Breast epithelium (tissue), 4 donors: ENCODE data around the gene GPR31. TPM values are rescaled to one million over a fixed set of nuclear protein-coding genes. Genes with fewer than 3 reads are reported as not detected.
"Not testable (repeated sequence)": the region's sequence is repeated elsewhere in the genome, so short reads cannot be mapped to it uniquely, and the experiment has no call there.

Experiments used
- DNase-seq, 2 donors: peaks; one replicate each; pipeline ENCODE4 v3.0.0-alpha.2; 2019; ENCODE audit warnings: low spot score in 2 of 2
- H3K27ac ChIP-seq, 2 donors: fragments of 200-600 bp; sonication (generic) in 1 of 2; one replicate each; pipeline ENCODE4 v1.5.1; 2016 to 2019; ENCODE audit warnings: mild to moderate bottlenecking in 1 of 2
- H3K27me3 ChIP-seq, 2 donors: fragments of 200-600 bp; sonication (generic) in 1 of 2; one replicate each; pipeline versions ENCODE4 v1.5.1 to v1.6.0; 2017 to 2019; ENCODE audit warnings: control low read depth in 1 of 2, mild to moderate bottlenecking in 1 of 2
- H3K36me3 ChIP-seq: fragments of 200-600 bp; one replicate; pipeline ENCODE4 v1.5.1; 2019
- H3K4me1 ChIP-seq, 2 donors: fragments of 200-600 bp; sonication (generic); one replicate each; pipeline ENCODE4 v1.5.1; 2016 to 2019; ENCODE audit warnings: control low read depth in 1 of 2
- H3K4me3 ChIP-seq, 3 donors: fragments of 200-600 bp; sonication (generic); 1 replicate in 2 of 3; 2 replicates in 1 of 3; pipeline ENCODE4 v1.5.1; 2016 to 2019; ENCODE audit warnings: mild to moderate bottlenecking in 3 of 3, moderate library complexity in 2 of 3
- H3K9me3 ChIP-seq, 2 donors: fragments of 200-600 bp; sonication (generic) in 1 of 2; one replicate each; pipeline ENCODE4 v1.5.1; 2016 to 2019; ENCODE audit warnings: control low read depth in 1 of 2
- CTCF ChIP-seq, 3 donors: fragments of 450-650 bp; IDR thresholded peaks; one replicate each; pipeline ENCODE4 v1.5.1; 2016 to 2017; ENCODE audit warnings: antibody characterized with exemption in 3 of 3, mild to moderate bottlenecking in 3 of 3, moderate library complexity in 3 of 3
- intact Hi-C: fragments of 100-400 bp; cut with DNase I; formaldehyde crosslinking; loops from one replicate; pipeline ENCODE4 v1.15.1; 2023; ENCODE audit warnings: low total_unique reads
- total RNA-seq, 3 donors: library from RNA; depleted of rRNA; stranded (reverse); fragments of >200 nt; gene quantifications; one replicate each; pipeline ENCODE4 v1.1.0, GENCODE V29; 2016

Gene GPR31
- total RNA-seq, 3 donors from 2014 or later: not detected

GRCh38 chr6:167187275-167187674 lies 29.5 kb upstream of the GPR31 start:
- H3K4me3 ChIP-seq, H3K4me1 ChIP-seq, H3K9me3 ChIP-seq, H3K36me3 ChIP-seq, DNase-seq, intact Hi-C loops, H3K27ac ChIP-seq, H3K27me3 ChIP-seq: not testable (repeated sequence)

- H3K27me3 ChIP-seq, H3K36me3 ChIP-seq, H3K27ac ChIP-seq, DNase-seq, intact Hi-C loops, H3K9me3 ChIP-seq, H3K4me3 ChIP-seq, H3K4me1 ChIP-seq: not testable (repeated sequence)
Measured at GRCh38 chr6:167185101-167185500, 27.3 kb upstream of the GPR31 start.

- DNase-seq, H3K27me3 ChIP-seq, H3K36me3 ChIP-seq, H3K4me1 ChIP-seq, H3K27ac ChIP-seq, H3K4me3 ChIP-seq, H3K9me3 ChIP-seq, intact Hi-C loops: not testable (repeated sequence)
- peak in 1 of 3 donors; percentile 26 for TF ChIP-seq CTCF (IDR thresholded peaks at IDR 0.05)
Measured at GRCh38 chr6:167182913-167183314, 25.1 kb upstream of the GPR31 start.

GRCh38 chr6:167181351-167181750 lies 23.6 kb upstream of the GPR31 start:
- H3K27ac ChIP-seq, H3K27me3 ChIP-seq, H3K4me3 ChIP-seq, H3K4me1 ChIP-seq, intact Hi-C loops, H3K9me3 ChIP-seq, DNase-seq, H3K36me3 ChIP-seq: not testable (repeated sequence)

- H3K27me3 ChIP-seq, H3K9me3 ChIP-seq, H3K36me3 ChIP-seq, H3K4me3 ChIP-seq, H3K27ac ChIP-seq, H3K4me1 ChIP-seq, intact Hi-C loops, DNase-seq: not testable (repeated sequence)
Measured at GRCh38 chr6:167180086-167180485, 22.3 kb upstream of the GPR31 start.

GRCh38 chr6:167178896-167179655 lies 21.3 kb upstream of the GPR31 start:
- H3K4me3 ChIP-seq, DNase-seq, H3K9me3 ChIP-seq, H3K27me3 ChIP-seq, intact Hi-C loops, H3K4me1 ChIP-seq, H3K27ac ChIP-seq, H3K36me3 ChIP-seq: not testable (repeated sequence)

- intact Hi-C loops, DNase-seq, H3K4me3 ChIP-seq: not testable (repeated sequence)
Measured at GRCh38 chr6:167177271-167177670, 19.5 kb upstream of the GPR31 start.

GRCh38 chr6:167172011-167172410 lies 14.2 kb upstream of the GPR31 start:
- H3K4me1 ChIP-seq, intact Hi-C loops, H3K27ac ChIP-seq, H3K9me3 ChIP-seq, H3K36me3 ChIP-seq, H3K4me3 ChIP-seq, DNase-seq: not testable (repeated sequence)
- H3K27me3 ChIP-seq: peaks cover 0 to 12% of the 10 kb centered on the region in 2 donors

More at GRCh38 chr6:167177271-167177670, 19.5 kb upstream of the GPR31 start:
- not testable (repeated sequence) for H3K36me3 ChIP-seq, H3K27me3 ChIP-seq, H3K4me1 ChIP-seq, H3K9me3 ChIP-seq, H3K27ac ChIP-seq

- H3K9me3 ChIP-seq, H3K4me3 ChIP-seq, H3K27ac ChIP-seq, DNase-seq, intact Hi-C loops, H3K4me1 ChIP-seq, H3K36me3 ChIP-seq: not testable (repeated sequence)
- peaks cover 0 to 12% of the 10 kb centered on the region in 2 donors for H3K27me3 ChIP-seq
Measured at GRCh38 chr6:167171300-167171699, 13.5 kb upstream of the GPR31 start.

GRCh38 chr6:167169867-167170266 lies 12.1 kb upstream of the GPR31 start:
- H3K36me3 ChIP-seq, H3K27ac ChIP-seq, intact Hi-C loops, H3K4me3 ChIP-seq, H3K9me3 ChIP-seq, H3K4me1 ChIP-seq, DNase-seq: not testable (repeated sequence)
- H3K27me3 ChIP-seq: peaks cover 0 to 12% of the 10 kb centered on the region in 2 donors

- intact Hi-C loops, H3K36me3 ChIP-seq, H3K9me3 ChIP-seq, DNase-seq, H3K4me1 ChIP-seq, H3K27ac ChIP-seq, H3K4me3 ChIP-seq: not testable (repeated sequence)
- H3K27me3 ChIP-seq: peaks cover 0 to 11% of the 10 kb centered on the region in 2 donors
Measured at GRCh38 chr6:167168296-167168695, 10.5 kb upstream of the GPR31 start.

GRCh38 chr6:167167699-167168098 lies 9.9 kb upstream of the GPR31 start:
- H3K27ac ChIP-seq, H3K4me1 ChIP-seq, H3K9me3 ChIP-seq, DNase-seq, H3K36me3 ChIP-seq, intact Hi-C loops, H3K4me3 ChIP-seq: not testable (repeated sequence)
- peaks cover 0 to 10% of the 10 kb centered on the region in 2 donors for H3K27me3 ChIP-seq
